Cardiac muscle cell (in vitro differentiated cells and primary cell): ENCODE measurements around the gene SEC23IP. TPM values are rescaled to one million over a fixed set of nuclear protein-coding genes. Genes with fewer than 3 reads are reported as not detected.
"Not testable (repeated sequence)": the region's sequence is repeated elsewhere in the genome, so short reads cannot be mapped to it uniquely, and the experiment has no call there.

ENCODE experiments used
- DNase-seq, 2 donors: peaks; one replicate each; pipeline versions ENCODE4 v3.0.0 to v3.0.0-alpha.2; 2010 to 2017; ENCODE audit warnings: low read depth in 1 of 2, low spot score in 1 of 2
- H3K27ac ChIP-seq: fragments of 200-600 bp; sonication (generic); 2 replicates; pipeline ENCODE4 v1.5.1; 2016
- H3K27me3 ChIP-seq: fragments of 200-600 bp; sonication (generic); 2 replicates; pipeline ENCODE4 v1.6.0; 2016; ENCODE audit warnings: control low read depth
- H3K36me3 ChIP-seq: fragments of 200-600 bp; sonication (generic); 2 replicates; pipeline ENCODE4 v1.5.1; 2016; ENCODE audit warnings: control low read depth
- H3K4me1 ChIP-seq: fragments of 200-600 bp; sonication (generic); 2 replicates; pipeline ENCODE4 v1.8.1; 2017; ENCODE audit warnings: low read depth, mild to moderate bottlenecking, mixed run types
- H3K4me3 ChIP-seq: fragments of 200-600 bp; sonication (generic); 2 replicates; pipeline ENCODE4 v1.5.1; 2016; ENCODE audit warnings: mild to moderate bottlenecking
- H3K9me3 ChIP-seq: fragments of 200-600 bp; sonication (generic); 2 replicates; pipeline ENCODE4 v1.5.1; 2017; ENCODE audit warnings: low read depth, mild to moderate bottlenecking, control low read depth
- CTCF ChIP-seq: IDR thresholded peaks from 2 replicates; pipeline ENCODE4 v1.5.1; 2012; ENCODE audit warnings: low read depth, mild to moderate bottlenecking, low read length
- polyA plus RNA-seq: library from polyadenylated mRNA; unstranded; fragments of >200 nt; fragmentation: Nextera tagmentation; extraction: Ambion mirVana; gene quantifications from 2 replicates; pipeline ENCODE4 v1.2.1, GENCODE V29; 2016
- total RNA-seq: library from RNA; depleted of rRNA; stranded (reverse); fragments of >200 nt; gene quantifications from 2 replicates; pipeline ENCODE4 v1.2.3, GENCODE V29; 2016

Gene SEC23IP
- total and polyA plus RNA-seq, 2 experiments from 2014 or later, result 42.1 to 42.8 TPM

GRCh38 chr10:119903946-119904666 lies 11.6 kb downstream of the SEC23IP start:
- Histone ChIP-seq H3K27me3 (no peaks in the 10 kb centered on the region), H3K4me1 (no peaks in the 10 kb centered on the region), H3K4me3 (no peak overlapping the region), H3K9me3 (no peaks in the 10 kb centered on the region), H3K27ac (peak overlapping the region; percentile 47), H3K36me3 (peaks cover 48% of the 10 kb centered on the region)
- DNase-seq, result no peak
- TF ChIP-seq CTCF, result no peak

GRCh38 chr10:119907695-119908094 lies 15.2 kb downstream of the SEC23IP start:
- not testable (repeated sequence) for H3K27ac ChIP-seq, H3K9me3 ChIP-seq, DNase-seq, H3K4me3 ChIP-seq, H3K27me3 ChIP-seq, H3K4me1 ChIP-seq
- peaks cover 50% of the 10 kb centered on the region for H3K36me3 ChIP-seq

- no peak overlapping the region for H3K4me3 ChIP-seq
- no peak for TF ChIP-seq CTCF
- H3K9me3 ChIP-seq, result no peaks in the 10 kb centered on the region
- H3K36me3 ChIP-seq, result peaks cover 49% of the 10 kb centered on the region
- DNase-seq, result no peak
- no peaks in the 10 kb centered on the region for H3K4me1 ChIP-seq
- no peak overlapping the region for H3K27ac ChIP-seq
- H3K27me3 ChIP-seq, result no peaks in the 10 kb centered on the region
Observed at GRCh38 chr10:119908166-119908565, 15.6 kb downstream of the SEC23IP start.

DNA sequence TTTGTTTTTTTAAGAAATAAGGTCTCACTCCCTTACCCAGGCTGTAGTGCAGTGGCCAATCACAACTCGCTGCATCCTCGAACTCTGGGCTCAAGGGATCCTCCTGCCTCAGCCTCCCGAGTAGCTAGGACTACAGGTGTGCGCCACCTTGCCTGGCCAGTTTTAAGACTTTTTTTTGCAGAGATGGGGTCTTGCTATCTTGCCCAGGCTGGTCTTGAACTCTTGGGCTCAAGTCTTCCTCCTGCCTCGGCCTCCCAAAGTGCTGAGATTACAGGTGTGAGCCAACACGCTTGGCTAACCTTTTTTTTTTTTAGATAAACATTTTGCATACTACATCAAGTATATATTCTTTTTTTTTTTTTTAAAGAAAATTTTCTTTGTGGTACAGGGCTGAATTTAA lies 18.2 kb downstream of the SEC23IP start:
- Histone ChIP-seq H3K4me1 (no peaks in the 10 kb centered on the region), H3K27ac (no peak overlapping the region), H3K36me3 (peaks cover 29% of the 10 kb centered on the region), H3K9me3 (no peaks in the 10 kb centered on the region), H3K4me3 (no peak overlapping the region), H3K27me3 (no peaks in the 10 kb centered on the region)
- no peak for TF ChIP-seq CTCF
- DNase-seq, result no peak

GRCh38 chr10:119917777-119918176 lies 25.2 kb downstream of the SEC23IP start:
- DNase-seq, result no peak
- no peaks in the 10 kb centered on the region for H3K4me1 ChIP-seq
- no peaks in the 10 kb centered on the region for H3K27me3 ChIP-seq
- no peak for TF ChIP-seq CTCF
- peaks cover 62% of the 10 kb centered on the region for H3K36me3 ChIP-seq
- H3K27ac ChIP-seq, result no peak overlapping the region
- no peak overlapping the region for H3K4me3 ChIP-seq
- H3K9me3 ChIP-seq, result no peaks in the 10 kb centered on the region

- H3K4me3 ChIP-seq, result no peak overlapping the region
- H3K9me3 ChIP-seq, result no peaks in the 10 kb centered on the region
- DNase-seq, result no peak
- no peak for TF ChIP-seq CTCF
- no peak overlapping the region for H3K27ac ChIP-seq
- H3K36me3 ChIP-seq, result peaks cover 61% of the 10 kb centered on the region
- no peaks in the 10 kb centered on the region for H3K4me1 ChIP-seq
- H3K27me3 ChIP-seq, result no peaks in the 10 kb centered on the region
Observed at GRCh38 chr10:119919271-119919670, 26.7 kb downstream of the SEC23IP start.
